T1000 (cell line): ENCODE measurements around the gene ZNF835.
"Not testable (repeated sequence)": the region's sequence is repeated elsewhere in the genome, so short reads cannot be mapped to it uniquely, and the experiment has no call there.

Source experiments
- DNase-seq: peaks from one replicate; lab custom pipeline; 2025; ENCODE audit warnings: mixed read lengths; lab: John Stamatoyannopoulos, UW

Gene ZNF835

GRCh38 chr19:56671613-56671994 is at the start of gene ZNF835:
Gene ZNF835, minus strand, starts transcription at chr19:56671757. Its CDS starts 6,559 bp downstream, at chr19:56665198.
- peak; percentile 87 for DNase-seq

GRCh38 chr19:56720281-56720680 is 48.7 kb upstream of the ZNF835 start:
- no peak for DNase-seq

GRCh38 chr19:56718231-56718630 is 46.7 kb upstream of the ZNF835 start:
- no peak for DNase-seq

GRCh38 chr19:56712611-56713276 is 41.2 kb upstream of the ZNF835 start:
- no peak for DNase-seq

GRCh38 chr19:56710437-56710836 is 38.9 kb upstream of the ZNF835 start:
- no peak for DNase-seq

GRCh38 chr19:56707821-56708220 is 36.3 kb upstream of the ZNF835 start:
- no peak for DNase-seq

GRCh38 chr19:56705939-56706338 is 34.4 kb upstream of the ZNF835 start:
- no peak for DNase-seq

GRCh38 chr19:56701895-56702294 is 30.3 kb upstream of the ZNF835 start:
- no peak for DNase-seq

- no peak for DNase-seq
Measured at GRCh38 chr19:56699552-56699951, 28.0 kb upstream of the ZNF835 start.

GRCh38 chr19:56692206-56692895 is 20.8 kb upstream of the ZNF835 start:
- no peak for DNase-seq

GRCh38 chr19:56690670-56691069 is 19.1 kb upstream of the ZNF835 start:
- no peak for DNase-seq

GRCh38 chr19:56689198-56689597 is 17.6 kb upstream of the ZNF835 start:
- no peak for DNase-seq

- DNase-seq: no peak
Measured at GRCh38 chr19:56687031-56687430, 15.5 kb upstream of the ZNF835 start.

GRCh38 chr19:56683116-56683515 is 11.6 kb upstream of the ZNF835 start:
- no peak for DNase-seq

- DNase-seq: no peak
Measured at GRCh38 chr19:56681702-56682101, 10.1 kb upstream of the ZNF835 start.

GRCh38 chr19:56678205-56678604 is 6.6 kb upstream of the ZNF835 start:
- DNase-seq: no peak

- DNase-seq: not testable (repeated sequence)
Measured at GRCh38 chr19:56672610-56673009, 1.1 kb upstream of the ZNF835 start.

GRCh38 chr19:56670961-56671612 is 470 bp downstream of the ZNF835 start:
- no peak for DNase-seq

- DNase-seq: no peak
Measured at GRCh38 chr19:56670401-56670960, 1.1 kb downstream of the ZNF835 start.

- DNase-seq: no peak
Measured at GRCh38 chr19:56668676-56669075, 2.9 kb downstream of the ZNF835 start.

GRCh38 chr19:56667311-56667870 is 4.2 kb downstream of the ZNF835 start:
- no peak for DNase-seq

GRCh38 chr19:56664511-56664910 is 7.0 kb downstream of the ZNF835 start:
- no peak for DNase-seq
